Stimulated activated CD8-positive, alpha-beta memory T cell treated with anti-CD3 and anti-CD28 coated beads, Interleukin-15, amount 100 ng/mL, for 4 hours (primary cell): ENCODE results near the gene PLCB1.

Experiments used
- DNase-seq, 2 donors: peaks; one replicate each; pipeline ENCODE4 v3.0.0-alpha.2; 2020; ENCODE audit warnings: low read depth in 2 of 2

The PLCB1 gene

DNA sequence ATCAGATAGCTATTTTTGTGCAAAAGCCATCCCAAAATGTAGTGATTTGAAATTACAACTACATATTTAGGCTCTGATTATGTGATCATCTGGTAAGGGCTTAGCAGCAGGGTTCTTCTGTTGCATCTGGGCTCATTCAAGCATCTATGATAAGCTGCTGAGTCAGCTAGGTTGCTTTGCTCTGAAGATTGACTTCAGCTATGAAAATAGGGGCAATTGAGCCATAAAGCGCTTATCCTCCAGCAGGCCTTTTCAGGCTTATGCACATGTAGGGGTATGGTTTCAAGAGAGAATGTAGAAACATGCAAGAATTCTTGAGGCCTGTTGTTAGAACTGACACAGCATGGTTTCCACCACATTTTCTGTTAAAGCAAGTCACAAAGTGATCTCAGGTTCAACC is 114.1 kb downstream of the PLCB1 start:
- no peak for DNase-seq

DNA sequence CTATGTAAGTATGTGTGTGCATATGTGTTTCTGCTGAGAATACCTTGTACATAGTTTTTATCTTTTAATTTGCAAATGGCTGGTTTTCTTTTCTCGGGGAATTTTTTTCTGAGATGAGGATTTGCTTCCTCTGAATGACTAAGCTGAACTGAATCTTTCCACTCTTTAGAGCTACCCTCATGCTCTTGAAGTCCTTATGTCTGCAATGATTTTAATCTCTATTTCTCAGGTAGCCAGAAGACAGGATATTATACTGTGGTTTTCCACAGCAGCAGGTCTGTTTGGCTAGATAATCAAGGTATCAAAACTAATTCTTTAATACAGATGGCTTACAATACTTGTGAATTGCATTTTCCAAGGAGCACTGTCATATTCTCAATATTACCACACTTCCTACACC is 114.7 kb downstream of the PLCB1 start:
- no peak for DNase-seq

DNA sequence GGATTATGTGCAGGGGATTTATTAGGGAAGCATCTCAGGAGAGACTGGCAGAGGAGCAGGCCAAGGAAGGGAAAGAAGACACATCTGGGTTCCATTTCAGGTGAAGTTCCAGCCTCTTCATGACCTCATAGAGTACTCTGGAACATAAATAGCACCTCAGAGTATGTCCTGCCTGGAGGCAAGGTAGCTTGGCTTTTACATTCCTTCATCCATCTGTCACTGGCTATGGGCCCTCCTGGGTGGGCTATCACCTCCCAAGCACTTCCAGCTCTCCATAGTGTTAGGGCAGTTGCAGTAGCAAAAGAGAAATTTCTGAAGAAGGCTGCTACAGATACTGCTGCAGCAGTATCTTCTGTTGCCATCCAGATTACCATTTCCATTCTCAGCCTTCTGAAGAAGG is 116.0 kb downstream of the PLCB1 start:
- DNase-seq = no peak

DNA sequence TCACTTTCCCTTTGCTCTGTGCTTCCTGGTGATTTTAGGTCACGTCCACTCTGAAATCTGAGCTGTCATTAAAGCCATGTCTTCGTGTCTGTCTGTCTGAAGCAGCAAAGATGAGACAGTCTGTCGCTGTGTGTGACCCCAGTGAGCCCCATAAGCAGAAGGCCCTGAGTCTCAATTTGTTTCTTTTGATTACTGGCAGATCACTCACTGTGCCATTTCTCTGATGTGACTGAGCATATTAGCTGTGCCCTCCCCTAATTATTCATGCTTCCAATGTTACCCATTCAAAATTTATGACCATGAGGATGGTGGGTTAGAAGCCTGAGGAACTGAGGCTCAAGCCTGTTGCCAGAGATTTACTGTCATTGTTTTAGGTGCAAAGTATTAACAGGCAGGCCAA is 117.6 kb downstream of the PLCB1 start:
- DNase-seq = no peak

DNA sequence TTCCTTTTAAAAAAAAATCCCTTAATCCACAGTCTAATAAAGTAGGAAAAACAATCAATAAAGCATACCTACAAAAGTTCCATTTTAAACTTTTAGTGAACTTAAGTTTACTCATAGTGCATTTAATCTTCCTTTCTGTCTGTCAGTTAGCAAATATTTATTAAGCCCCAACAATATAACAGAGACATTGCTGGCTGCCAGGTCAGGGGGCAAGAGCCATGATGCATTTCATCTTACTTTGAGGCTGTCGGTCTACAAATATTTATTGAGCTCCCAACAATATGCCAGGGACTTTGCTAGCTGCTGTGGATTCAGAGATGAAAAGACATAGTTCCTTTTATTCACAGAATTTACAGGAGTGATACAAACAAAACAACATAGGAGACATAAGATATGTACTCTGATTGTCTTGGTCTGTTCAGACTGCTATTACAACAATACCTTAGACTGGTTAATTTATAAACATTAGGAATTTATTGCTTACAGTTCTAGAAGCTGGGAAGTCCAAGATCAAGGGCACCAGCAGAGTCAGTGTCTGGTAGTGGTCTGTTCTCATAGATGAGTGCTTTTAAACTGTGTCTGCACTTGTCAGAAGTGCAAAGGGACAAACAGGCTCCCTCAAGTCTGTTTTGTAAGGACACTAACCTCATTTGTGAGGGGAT is 118.6 kb downstream of the PLCB1 start:
- DNase-seq = no peak

DNA sequence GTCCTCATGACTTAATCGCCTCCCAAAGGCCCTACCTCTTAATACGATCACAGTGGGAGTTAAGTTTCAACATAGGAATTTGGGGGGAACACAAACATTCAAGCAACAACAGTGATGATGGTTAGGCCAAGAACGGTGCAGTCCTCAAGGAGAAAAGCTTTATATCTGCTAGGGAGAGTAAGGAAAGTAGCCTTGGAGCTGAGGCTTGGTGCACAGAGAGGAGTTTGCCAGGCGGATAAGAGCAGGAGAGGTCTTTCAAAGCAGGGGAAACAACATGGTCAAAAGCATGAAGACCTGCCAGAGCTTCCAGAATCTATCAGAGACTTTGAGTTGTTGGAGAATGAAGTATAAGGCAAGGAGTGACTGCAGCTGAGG is 119.1 kb downstream of the PLCB1 start:
- DNase-seq = no peak

DNA sequence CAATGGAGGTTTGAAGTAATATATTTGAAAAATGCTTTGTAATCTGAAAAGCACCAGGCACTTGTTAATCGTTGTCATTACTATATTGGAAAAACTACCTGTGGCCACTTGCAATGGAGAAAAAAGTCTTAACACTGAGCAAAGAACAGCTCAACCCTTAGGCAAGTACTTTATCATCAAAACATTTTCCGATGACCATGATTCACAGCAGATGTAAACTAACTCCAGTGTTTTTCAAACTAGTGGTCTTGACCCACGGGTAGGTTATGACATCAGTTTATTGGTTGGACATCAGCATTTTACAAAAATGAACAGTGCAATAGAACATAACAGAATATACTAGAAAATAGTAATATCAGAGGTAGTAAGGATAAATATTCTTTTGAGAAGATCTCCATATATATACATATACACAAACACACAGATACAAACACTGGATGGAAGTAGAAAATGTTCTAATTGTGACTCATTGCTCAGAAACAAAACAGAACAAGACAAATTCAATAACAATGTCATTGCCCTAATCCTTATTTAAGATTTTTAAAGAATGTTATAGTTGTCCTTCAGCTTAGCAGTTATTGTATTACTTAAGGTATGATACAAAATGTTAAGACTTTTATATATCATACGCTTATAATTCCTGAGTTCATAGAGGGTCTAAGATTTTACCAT is 123.0 kb downstream of the PLCB1 start:
- no peak for DNase-seq

DNA sequence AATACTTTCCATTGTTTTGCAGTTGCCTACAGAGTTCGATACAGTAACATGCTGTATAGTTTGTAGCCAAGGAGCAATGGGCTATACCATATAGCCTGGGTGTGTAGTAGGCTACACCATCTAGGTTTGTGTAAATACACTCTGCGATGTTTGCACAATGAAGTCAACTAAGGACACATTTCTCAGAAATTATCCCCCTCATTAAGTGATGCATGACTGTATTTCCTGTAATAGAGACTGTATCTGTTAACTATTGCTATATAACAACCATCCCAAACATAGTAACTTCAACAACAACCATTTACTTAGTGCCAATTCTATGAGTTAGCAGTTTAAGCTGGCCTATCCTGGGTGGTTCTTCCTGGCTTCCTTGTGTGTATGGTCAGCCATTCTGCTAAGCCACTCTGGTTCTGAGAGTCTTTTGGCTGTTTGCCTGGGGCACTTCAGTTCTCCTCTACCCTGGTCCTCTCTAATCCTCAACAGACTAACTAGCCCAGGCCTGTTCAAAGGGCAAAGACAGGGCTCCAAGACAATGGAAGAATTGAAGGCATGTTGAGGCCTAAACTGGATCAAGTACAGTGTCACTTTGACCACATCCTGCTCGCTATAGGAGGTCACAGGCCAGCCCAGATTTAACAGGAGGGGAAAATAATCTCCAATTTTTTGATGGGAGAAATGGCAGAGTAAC is 124.0 kb downstream of the PLCB1 start:
- DNase-seq = no peak

DNA sequence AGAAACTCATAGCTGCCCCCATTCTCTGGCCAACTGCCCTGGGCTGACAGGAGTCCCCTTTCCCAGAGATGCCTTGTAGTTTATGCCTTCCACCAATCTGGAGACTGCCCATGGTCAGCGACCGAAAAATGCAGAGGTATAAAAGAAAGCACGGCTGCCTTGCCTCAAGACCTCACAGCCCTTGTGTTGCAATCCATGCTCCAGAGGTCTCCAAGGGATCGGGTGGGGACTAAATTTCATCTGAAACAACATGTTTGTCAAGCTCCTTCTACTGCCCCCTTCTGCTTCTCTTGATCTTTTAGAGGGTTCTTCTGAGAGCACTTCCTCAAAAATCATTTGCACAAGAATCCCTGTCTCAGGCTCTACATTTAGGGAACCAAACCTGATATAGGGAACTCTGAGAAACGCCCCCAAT is 128.8 kb downstream of the PLCB1 start:
- DNase-seq = no peak

DNA sequence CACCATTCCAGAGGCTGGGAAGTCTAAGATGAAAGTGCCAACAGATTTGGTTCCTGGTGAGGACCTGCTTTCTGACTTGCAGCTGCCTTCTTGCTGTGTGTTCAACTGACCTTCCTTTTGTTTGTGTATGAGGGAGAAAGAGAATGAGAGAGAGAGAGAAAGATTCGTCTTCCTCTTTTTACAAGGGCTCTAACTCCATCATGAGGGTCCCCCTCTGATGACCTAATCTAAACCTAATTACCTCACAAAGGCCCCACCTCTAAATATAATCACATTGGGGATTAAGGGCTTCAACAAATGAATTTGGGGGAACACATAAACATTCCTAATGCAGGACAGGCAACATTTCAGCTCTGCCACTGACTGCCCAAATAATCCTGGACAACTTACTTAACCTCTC is 130.7 kb downstream of the PLCB1 start:
- DNase-seq = no peak

DNA sequence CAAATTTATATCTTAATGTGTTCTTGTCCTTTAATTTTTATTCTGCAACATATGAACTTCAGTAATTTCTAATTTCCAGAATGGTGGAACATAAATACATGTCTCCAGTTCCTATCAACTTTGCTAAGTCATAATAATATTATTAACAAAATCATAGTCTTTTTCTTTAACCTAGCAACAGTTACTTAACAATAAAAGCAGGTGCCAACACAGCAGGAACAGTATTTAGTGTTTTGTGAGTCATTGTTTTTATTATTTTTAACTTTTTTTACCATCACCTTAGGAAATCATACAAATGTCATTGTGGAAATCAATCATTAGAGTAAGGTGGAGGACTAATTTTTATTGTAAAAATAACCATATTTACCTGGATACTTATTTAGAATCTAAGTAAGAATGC is 133.5 kb downstream of the PLCB1 start:
- DNase-seq = no peak

DNA sequence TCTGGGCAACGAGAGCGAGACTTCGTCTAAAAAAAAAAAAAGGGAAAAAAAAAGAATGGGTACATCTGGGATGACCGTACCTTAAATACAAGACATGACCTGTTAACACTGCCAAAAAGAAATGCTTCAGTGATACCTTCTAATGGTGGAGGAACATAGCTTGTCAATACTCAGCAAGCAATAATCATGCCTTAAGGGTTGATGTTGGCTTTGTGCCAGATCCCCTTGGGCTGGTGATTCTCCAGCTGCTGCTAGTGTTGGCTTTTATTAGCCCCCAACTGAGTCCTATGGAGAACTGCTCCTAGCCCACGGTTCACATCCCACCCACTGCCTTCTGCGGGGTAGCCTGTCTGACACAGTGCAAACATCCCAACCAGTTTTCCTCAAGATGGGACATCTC is 134.9 kb downstream of the PLCB1 start:
- DNase-seq = no peak

DNA sequence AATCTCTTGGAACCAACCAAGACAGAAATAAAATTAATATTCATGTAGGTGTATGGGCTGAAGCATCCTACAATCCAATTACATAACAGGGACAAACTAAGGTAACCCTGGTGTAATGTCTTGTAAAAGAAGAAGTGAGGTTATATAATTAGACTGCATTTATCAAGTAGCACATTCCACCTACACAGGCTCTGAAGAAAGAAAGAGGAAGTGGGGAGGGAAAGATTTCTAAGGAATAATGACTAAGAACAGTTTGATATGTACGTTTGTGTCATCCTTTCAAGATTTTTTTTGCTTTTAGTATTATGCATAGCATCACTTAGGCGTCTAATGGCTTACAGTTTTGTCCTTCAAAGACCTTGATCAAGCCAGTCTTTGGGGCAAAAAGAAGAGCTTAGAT is 139.7 kb downstream of the PLCB1 start:
- DNase-seq = no peak

DNA sequence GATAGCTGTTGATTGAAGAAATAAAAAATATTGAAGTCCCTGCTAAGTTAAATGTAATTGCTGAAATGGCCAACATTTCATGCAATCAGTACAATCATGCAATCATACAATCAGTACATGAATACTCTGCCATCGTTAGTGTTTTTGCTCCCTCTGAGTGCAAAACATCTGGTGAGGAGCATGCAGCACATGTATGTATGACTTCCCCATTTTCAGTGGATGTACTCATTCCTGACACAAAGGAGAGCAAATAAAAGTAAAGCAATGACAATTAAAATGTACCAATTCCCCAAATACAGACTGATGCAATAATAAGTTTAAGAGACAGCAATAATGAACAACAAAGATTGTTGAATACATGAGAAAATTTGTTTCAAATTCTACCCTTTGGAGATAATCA is 140.7 kb downstream of the PLCB1 start:
- no peak for DNase-seq

DNA sequence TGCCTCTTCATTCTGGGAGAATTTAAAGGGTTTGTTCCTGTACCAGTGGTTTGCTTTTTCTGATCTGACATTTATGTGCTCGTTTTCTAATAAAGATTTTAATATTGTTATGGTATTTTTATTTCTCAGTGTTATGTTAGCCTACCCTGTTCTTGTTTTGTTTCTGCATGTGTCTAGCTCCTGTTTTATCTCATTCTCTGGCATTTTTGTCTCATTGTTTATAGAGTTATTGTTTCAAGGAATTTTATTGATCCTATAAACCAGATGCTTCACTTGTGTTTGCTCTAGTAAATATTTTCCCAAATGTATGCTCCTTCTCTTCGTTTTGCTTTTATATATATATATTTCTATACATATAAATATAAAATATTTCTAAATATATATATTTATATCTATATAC is 152.8 kb downstream of the PLCB1 start:
- no peak for DNase-seq

DNA sequence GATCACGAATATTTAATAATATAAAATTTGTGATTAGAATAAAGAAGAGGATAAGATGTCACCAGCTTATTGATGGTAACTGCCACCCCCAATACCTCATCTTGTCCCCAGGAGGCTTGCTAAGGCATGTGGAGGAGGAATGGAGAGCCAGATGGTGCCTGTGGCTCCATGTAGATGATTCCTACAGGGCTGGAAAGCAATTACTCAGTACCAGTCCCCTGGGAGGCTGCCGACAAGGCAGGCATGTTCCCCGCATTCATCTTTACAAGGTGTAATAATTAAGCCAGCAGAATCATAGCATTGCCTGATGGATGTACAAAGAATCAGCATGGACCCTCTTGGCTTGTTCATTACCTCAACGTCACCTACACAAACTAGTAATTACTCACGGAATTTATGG is 155.3 kb downstream of the PLCB1 start:
- no peak for DNase-seq

DNA sequence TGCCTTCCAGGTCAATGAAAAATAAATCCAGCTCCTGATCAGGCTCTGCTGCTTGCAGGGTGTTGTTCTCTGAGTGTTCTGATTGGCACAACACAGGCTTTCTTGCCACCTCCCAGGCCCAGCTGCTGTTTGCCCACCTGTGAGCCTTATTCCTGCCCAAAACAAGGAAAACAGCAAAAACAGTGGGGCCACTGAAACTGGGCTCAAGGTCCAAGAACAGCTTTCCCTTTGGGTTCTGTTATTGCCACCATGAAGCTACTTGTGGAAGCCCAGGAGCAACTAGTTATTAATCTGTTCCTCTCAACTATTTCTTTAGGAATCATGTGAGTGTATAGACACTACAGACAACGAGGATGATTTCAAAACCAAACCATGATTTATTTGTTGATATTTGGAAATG is 159.1 kb downstream of the PLCB1 start:
- no peak for DNase-seq

DNA sequence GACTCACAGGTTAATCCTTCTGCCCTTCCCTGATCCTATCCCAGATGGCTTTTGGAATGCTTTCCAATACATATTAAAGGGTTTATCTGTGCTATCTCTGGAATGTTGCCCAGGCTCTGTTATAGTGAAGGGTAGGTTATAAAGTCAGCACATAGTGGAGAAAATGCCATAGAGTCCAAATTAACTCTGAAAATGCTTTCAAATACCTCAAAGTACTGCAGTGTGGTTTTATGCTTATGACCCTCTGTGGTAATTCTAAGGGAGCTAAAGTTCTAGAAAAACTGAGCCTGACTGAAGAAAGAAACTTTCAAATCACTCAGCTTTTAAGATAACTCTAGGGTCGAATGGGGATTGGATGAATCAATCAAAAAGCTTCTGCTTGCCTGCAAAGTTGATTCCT is 159.8 kb downstream of the PLCB1 start:
- DNase-seq = no peak

DNA sequence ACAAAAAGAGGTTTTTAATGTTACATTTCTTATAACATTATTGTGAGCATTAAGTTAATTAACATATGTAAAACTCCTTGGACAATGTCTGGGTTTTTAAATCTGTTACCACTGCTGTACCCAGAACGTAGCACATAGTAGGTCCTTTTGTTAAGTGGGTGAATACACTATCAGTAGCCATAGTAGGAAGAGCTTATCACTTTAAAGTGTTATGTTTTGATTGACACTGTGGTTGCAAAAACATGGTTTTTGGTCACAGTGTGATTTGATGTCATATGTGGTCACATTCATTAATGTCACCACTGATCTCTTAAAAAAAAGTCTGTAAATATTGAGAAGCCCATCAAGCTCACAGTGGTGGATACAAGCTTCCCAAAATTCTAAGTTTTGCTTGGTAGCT is 160.7 kb downstream of the PLCB1 start:
- no peak for DNase-seq

DNA sequence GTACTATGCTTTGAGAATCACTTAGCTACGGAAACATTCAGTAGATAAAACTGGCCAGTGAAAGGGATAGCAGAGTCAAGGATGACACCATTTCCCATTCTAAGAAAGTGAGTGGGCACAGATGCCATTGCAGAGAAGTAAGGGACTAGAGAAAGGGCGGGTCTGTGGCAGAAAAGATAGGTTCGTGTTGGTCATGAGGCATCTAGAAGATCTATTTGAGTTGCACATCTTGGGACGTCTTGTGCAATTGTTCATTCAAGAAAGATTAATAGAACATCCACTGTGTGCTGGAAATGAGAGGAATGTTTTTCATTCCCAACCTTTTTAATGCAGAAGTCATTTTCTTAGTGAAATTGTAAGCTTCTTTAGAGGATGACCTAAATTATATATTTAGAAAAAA is 161.7 kb downstream of the PLCB1 start:
- no peak for DNase-seq

DNA sequence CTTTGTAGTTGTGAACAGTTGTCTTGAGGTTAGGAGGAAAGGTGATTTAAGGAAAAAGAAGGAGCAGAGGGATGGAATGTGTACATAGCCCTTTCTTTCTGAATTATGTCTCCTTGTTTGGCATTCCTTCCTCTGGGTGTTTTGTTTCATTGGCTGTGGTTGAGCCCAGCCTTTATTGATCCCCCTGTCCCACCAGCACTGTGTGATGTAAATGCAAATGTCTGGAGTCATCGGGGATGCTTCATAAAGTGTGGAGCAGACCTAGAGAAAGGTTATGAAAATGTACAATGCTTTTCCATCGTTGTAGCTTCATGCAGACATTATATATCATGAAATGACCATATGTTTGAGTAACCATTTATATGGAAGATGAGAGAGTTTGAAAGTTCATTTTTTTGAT is 164.5 kb downstream of the PLCB1 start:
- DNase-seq = no peak

DNA sequence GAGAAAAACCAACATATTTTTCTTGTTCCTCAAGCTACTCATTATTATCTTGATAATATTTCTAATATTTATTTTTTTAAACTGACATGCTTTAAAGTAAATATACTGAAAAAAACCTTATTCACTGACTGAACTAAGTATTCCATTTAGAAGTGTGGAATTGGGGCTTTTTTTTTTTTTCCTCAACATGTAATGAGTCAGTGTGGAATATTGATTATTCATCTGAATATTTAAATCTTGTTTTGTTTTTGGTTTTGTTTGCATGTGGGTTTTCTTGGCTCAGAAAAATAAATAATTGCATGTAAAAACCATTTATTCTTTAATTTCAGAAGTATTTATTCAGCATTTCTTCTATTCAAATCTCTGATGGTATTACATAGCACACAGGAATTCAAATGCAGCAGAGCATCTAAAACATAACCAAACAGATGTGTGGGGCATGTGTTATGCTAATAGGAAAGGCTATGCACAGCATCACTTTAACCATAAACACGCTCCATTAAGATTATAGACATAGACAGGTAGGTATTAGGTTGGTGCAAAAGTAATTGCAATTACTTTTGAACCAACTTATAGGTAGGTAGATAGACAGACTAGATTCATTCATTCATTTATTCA is 166.5 kb downstream of the PLCB1 start:
- DNase-seq = no peak

DNA sequence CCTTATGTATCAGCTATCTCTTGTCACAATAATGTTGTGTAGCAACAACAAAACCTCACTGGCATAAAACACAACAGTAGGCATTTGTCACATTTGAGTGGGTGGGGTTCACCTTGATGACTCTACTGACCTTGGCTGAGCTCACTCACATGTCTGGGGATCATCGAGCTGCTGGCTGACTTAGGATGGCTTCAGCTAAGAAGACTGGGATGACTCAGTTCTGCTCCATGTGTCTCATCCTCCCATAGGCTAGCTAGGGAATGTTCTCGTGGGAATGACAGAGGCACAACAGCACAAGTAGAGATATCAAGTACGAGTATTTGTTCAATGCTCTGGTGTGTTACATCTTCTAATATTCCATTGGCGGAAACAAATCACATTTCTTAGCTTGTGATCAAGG is 167.9 kb downstream of the PLCB1 start:
- no peak for DNase-seq
